Endothelial cell of umbilical vein (primary cell): ENCODE measurements around the gene RANBP3.
A peak's percentile ranks its signal among the peaks of the same experiment; 100 is the strongest.

Experiments
- EZH2 ChIP-seq: IDR thresholded peaks from 2 replicates; pipeline ENCODE4 v1.6.1; 2012; ENCODE audit warnings: borderline replicate concordance, low read depth, mild to moderate bottlenecking, moderate library complexity, low read length, inconsistent platforms; ENCODE audit not compliant: severe bottlenecking
- MYC ChIP-seq: IDR thresholded peaks from one replicate; pipeline ENCODE4 v1.6.1; 2011; ENCODE audit warnings: mild to moderate bottlenecking, low read depth, low read length
- POLR2A ChIP-seq: IDR thresholded peaks from 2 replicates; pipeline ENCODE4 v1.6.1; 2012; ENCODE audit warnings: low read depth, mild to moderate bottlenecking, control low read depth, low read length
- POLR2AphosphoS5 ChIP-seq: IDR thresholded peaks from 2 replicates; pipeline ENCODE4 v1.6.1; 2012; ENCODE audit warnings: low read depth, mild to moderate bottlenecking, control low read depth, low read length, moderate library complexity; ENCODE audit not compliant: insufficient read depth
- TF ChIP-seq, protein P1 (sequence below), 2 donors: IDR thresholded peaks; 1 replicate in 1 of 2; 2 replicates in 1 of 2; pipeline ENCODE4 v1.5.1; 2011; ENCODE audit warnings: low read length in 2 of 2, mild to moderate bottlenecking in 2 of 2, moderate library complexity in 2 of 2, control low read depth in 1 of 2, inconsistent platforms in 1 of 2, low read depth in 1 of 2; ENCODE audit not compliant: insufficient read depth in 1 of 2; ENCODE audit errors: extremely low read depth in 1 of 2

DNA sequence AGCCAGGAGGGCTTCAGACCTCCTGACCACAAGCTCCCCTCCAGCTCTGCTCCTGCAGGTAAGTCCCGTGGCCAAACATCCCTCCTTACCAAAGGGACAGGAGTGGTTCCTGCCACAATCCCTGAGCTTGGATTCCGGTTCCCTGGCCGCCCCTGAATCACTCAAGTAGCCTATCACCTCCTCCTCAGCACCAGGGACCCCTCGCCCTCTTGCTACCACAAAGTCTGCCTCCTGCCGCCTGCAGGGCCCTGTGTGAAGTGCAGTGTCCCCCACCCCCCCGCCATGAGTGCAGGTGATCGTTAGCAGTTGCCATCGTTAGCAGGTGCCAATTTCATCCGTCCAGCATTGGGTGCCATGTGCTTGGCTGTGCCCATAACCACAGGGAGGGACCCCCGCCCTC lies 40.8 kb upstream of the RANBP3 start:
- TF ChIP-seq EZH2 (no peak), POLR2AphosphoS5 (no peak), POLR2A (no peak), MYC (no peak)
- TF ChIP-seq, protein P1, sequence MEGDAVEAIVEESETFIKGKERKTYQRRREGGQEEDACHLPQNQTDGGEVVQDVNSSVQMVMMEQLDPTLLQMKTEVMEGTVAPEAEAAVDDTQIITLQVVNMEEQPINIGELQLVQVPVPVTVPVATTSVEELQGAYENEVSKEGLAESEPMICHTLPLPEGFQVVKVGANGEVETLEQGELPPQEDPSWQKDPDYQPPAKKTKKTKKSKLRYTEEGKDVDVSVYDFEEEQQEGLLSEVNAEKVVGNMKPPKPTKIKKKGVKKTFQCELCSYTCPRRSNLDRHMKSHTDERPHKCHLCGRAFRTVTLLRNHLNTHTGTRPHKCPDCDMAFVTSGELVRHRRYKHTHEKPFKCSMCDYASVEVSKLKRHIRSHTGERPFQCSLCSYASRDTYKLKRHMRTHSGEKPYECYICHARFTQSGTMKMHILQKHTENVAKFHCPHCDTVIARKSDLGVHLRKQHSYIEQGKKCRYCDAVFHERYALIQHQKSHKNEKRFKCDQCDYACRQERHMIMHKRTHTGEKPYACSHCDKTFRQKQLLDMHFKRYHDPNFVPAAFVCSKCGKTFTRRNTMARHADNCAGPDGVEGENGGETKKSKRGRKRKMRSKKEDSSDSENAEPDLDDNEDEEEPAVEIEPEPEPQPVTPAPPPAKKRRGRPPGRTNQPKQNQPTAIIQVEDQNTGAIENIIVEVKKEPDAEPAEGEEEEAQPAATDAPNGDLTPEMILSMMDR (IDR thresholded peaks at IDR 0.05; ENCODE audit: extremely low read depth in 1 of 2, insufficient read depth in 1 of 2, low read depth in 1 of 2, low read length in 2 of 2) = peak in 1 of 2 donors; percentile 31
